Measurements from ENCODE around the gene ZNF684.

DNA sequence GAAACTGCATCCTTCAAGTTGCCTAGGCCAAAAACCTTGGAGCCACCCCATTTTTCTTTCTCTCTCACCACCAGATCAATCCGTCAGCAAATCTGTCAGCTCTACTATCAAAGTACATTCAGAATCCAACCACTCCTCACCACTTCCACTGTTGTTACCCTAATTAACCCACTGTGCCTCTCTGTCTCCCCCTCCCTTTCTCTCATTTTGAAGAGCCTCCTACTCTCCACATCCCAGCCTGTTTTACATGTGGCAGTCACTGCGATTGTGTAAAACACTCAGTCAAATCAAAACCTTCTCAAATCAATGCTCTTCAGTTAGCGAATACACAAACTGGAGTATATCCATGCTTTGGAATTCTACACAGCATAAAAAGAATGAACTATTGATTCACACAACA lies 33.1 kb downstream of the ZNF684 start:
- TF ChIP-seq CTCF (IDR thresholded peaks at IDR 0.05) = no peak
- no peak for TF ChIP-seq POLR2AphosphoS5 (IDR thresholded peaks at IDR 0.05)

All from breast epithelium (tissue), 3 donors.